ENCODE measurements around the gene PADI2.

The PADI2 gene

GRCh38 chr1:17119076-17119772 is at the start of gene PADI2:
TSS of gene PADI2 (minus strand) at chr1:17119451. CDS start at chr1:17119371, 80 bp downstream.
- Mint-ChIP-seq H3K27me3 (ENCODE audit: low read depth) (peaks cover 74% of the 10 kb centered on the region), H3K27ac (no peak within 1 kb of the TSS), H3K9me3 (no peaks in the 10 kb centered on the region), H3K4me1 (peaks cover 62% of the 10 kb centered on the region), H3K4me3 (peak within 1 kb of the TSS; percentile 53 to 67 (median 57)), H3K36me3 (ENCODE audit: low read depth) (no peaks in the 10 kb centered on the region)
- TF ChIP-seq CTCF (IDR thresholded peaks at IDR 0.05; ENCODE audit: unreplicated experiment in 3 of 3), result no peak

GRCh38 chr1:17168091-17168876 is 49.0 kb upstream of the PADI2 start:
- H3K27ac Mint-ChIP-seq, result no peak overlapping the region
- H3K4me3 Mint-ChIP-seq, result no peak overlapping the region
- peaks cover 12% of the 10 kb centered on the region for H3K27me3 Mint-ChIP-seq (ENCODE audit: low read depth)
- no peaks in the 10 kb centered on the region for H3K9me3 Mint-ChIP-seq
- no peaks in the 10 kb centered on the region for H3K36me3 Mint-ChIP-seq (ENCODE audit: low read depth)
- peaks cover 5% of the 10 kb centered on the region for H3K4me1 Mint-ChIP-seq
- no peak for TF ChIP-seq CTCF (IDR thresholded peaks at IDR 0.05; ENCODE audit: unreplicated experiment in 3 of 3)

GRCh38 chr1:17167786-17168090 is 48.5 kb upstream of the PADI2 start:
- H3K4me3 Mint-ChIP-seq, result no peak overlapping the region
- H3K27ac Mint-ChIP-seq, result no peak overlapping the region
- H3K9me3 Mint-ChIP-seq, result no peaks in the 10 kb centered on the region
- peaks cover 5% of the 10 kb centered on the region for H3K4me1 Mint-ChIP-seq
- peaks cover 12% of the 10 kb centered on the region for H3K27me3 Mint-ChIP-seq (ENCODE audit: low read depth)
- no peaks in the 10 kb centered on the region for H3K36me3 Mint-ChIP-seq (ENCODE audit: low read depth)
- no peak for TF ChIP-seq CTCF (IDR thresholded peaks at IDR 0.05; ENCODE audit: unreplicated experiment in 3 of 3)

- no peak for TF ChIP-seq CTCF (IDR thresholded peaks at IDR 0.05; ENCODE audit: unreplicated experiment in 3 of 3)
- no peaks in the 10 kb centered on the region for H3K9me3 Mint-ChIP-seq
- peaks cover 5% of the 10 kb centered on the region for H3K4me1 Mint-ChIP-seq
- no peaks in the 10 kb centered on the region for H3K36me3 Mint-ChIP-seq (ENCODE audit: low read depth)
- no peak overlapping the region for H3K4me3 Mint-ChIP-seq
- H3K27ac Mint-ChIP-seq, result no peak overlapping the region
- peaks cover 12% of the 10 kb centered on the region for H3K27me3 Mint-ChIP-seq (ENCODE audit: low read depth)
Observed at GRCh38 chr1:17167041-17167785, 48.0 kb upstream of the PADI2 start.

- no peaks in the 10 kb centered on the region for H3K9me3 Mint-ChIP-seq
- H3K4me3 Mint-ChIP-seq, result no peak overlapping the region
- no peak for TF ChIP-seq CTCF (IDR thresholded peaks at IDR 0.05; ENCODE audit: unreplicated experiment in 3 of 3)
- no peak overlapping the region for H3K27ac Mint-ChIP-seq
- peaks cover 12% of the 10 kb centered on the region for H3K27me3 Mint-ChIP-seq (ENCODE audit: low read depth)
- peaks cover 5% of the 10 kb centered on the region for H3K4me1 Mint-ChIP-seq
- H3K36me3 Mint-ChIP-seq (ENCODE audit: low read depth), result no peaks in the 10 kb centered on the region
Observed at GRCh38 chr1:17165823-17166222, 46.6 kb upstream of the PADI2 start.

Data from nephron (organoid).